ENCODE measurements around the gene PIP5K1A. TPM values are rescaled to one million over a fixed set of nuclear protein-coding genes. Genes with fewer than 3 reads are reported as not detected.
"Not testable (repeated sequence)": the region's sequence is repeated elsewhere in the genome, so short reads cannot be mapped to it uniquely, and the experiment has no call there.

PIP5K1A gene
- total and polyA plus RNA-seq, 5 donors from 2014 or later, result 12.0 to 60.3 (median 15.8) TPM

DNA sequence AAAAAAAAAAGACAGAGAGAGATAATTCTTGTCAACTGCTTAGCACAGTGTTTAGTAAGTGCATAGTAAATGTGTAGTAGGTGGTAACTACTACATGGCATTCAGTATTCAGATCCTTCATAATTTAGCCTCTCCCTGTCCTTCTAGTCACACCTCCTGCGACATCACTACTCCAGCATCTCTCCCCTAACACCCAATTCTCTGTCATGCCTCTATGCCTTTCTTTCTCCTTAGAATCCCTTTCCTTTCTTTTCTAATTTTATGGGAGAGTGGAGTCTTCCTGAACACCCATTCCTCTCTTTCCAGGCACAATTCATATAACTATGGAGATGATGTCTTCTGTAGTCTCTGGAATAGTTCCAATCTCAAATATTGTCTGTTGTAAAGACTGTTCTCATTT, 4.5 kb upstream of the PIP5K1A start:
- H3K4me3 Mint-ChIP-seq, result peak overlapping the region in 1 of 4 donors; percentile 29

DNA sequence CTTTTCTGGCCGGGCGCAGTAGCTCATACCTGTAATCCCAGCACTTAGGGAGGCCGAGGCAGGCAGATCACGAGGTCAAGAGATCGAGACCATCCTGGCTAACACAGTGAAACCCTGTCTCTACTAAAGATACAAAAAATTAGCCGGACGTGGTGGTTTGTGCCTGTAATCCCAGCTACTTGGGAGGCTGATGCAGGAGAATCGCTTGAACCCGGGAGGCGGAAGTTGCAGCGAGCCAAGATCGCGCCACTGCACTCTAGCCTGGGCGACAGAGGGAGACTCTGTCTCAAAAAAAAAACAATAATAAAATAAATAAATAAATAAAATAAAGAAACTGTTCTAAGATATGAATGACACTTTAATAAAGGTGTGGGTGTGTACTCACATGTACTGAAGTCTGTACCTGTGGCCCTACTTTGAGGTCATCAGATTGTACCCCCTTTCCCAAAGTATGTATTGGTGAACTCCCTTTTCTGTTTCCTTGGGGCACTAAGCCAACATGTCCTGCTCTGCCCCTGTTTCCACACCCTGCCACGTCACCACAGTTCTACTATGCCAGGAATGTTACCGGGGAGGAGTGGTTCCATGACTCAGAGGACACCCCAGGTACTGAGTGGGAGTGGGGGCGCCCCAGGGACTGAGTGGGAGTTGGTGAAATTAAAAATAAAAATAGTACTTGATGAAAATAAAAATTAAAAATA, 3.3 kb upstream of the PIP5K1A start:
- not testable (repeated sequence) for H3K4me3 ChIP-seq (ENCODE audit: low read depth, low read length); H3K27me3 ChIP-seq (ENCODE audit: control insufficient read depth, insufficient read depth, low read length); H3K27ac ChIP-seq (ENCODE audit: insufficient read depth, low read length, poor library complexity, severe bottlenecking); H3K9me3 ChIP-seq (ENCODE audit: control insufficient read depth in 2 of 2, low read length in 2 of 2); H3K36me3 ChIP-seq (ENCODE audit: control insufficient read depth, insufficient read depth, low read length); ATAC-seq (ENCODE audit: low read depth in 2 of 2); H3K27ac Mint-ChIP-seq; DNase-seq; H3K9me3 Mint-ChIP-seq
- H3K4me1 Mint-ChIP-seq, result peaks cover 21 to 42% (median 27%) of the 10 kb centered on the region in 4 donors
- H3K27me3 Mint-ChIP-seq, result peaks cover 19% of the 10 kb centered on the region
- H3K36me3 Mint-ChIP-seq, result peaks cover 11% of the 10 kb centered on the region
- H3K4me1 ChIP-seq (ENCODE audit: control insufficient read depth, insufficient read depth, low read length, poor library complexity, severe bottlenecking), result peaks cover 15% of the 10 kb centered on the region
- H3K4me3 Mint-ChIP-seq, result peak overlapping the region in 1 of 4 donors; percentile 29

More for the DNA sequence above, 4.5 kb upstream of the PIP5K1A start:
- Histone ChIP-seq H3K36me3 (ENCODE audit: control insufficient read depth, insufficient read depth, low read length) (no peaks in the 10 kb centered on the region), H3K27ac (ENCODE audit: insufficient read depth, low read length, poor library complexity, severe bottlenecking) (no peak overlapping the region), H3K4me3 (ENCODE audit: low read depth, low read length) (no peak overlapping the region), H3K27me3 (ENCODE audit: control insufficient read depth, insufficient read depth, low read length) (no peaks in the 10 kb centered on the region), H3K9me3 (ENCODE audit: control insufficient read depth in 2 of 2, low read length in 2 of 2) (no peaks in the 10 kb centered on the region), H3K4me1 (ENCODE audit: control insufficient read depth, insufficient read depth, low read length, poor library complexity, severe bottlenecking) (peaks cover 14% of the 10 kb centered on the region)
- Mint-ChIP-seq H3K9me3 (no peaks in the 10 kb centered on the region), H3K27ac (no peak overlapping the region), H3K4me1 (peaks cover 12 to 42% (median 23%) of the 10 kb centered on the region in 4 donors), H3K27me3 (peaks cover 23% of the 10 kb centered on the region), H3K36me3 (peaks cover 6% of the 10 kb centered on the region)
- DNase-seq (no peak), ATAC-seq (ENCODE audit: low read depth in 2 of 2) (no peak)

DNA sequence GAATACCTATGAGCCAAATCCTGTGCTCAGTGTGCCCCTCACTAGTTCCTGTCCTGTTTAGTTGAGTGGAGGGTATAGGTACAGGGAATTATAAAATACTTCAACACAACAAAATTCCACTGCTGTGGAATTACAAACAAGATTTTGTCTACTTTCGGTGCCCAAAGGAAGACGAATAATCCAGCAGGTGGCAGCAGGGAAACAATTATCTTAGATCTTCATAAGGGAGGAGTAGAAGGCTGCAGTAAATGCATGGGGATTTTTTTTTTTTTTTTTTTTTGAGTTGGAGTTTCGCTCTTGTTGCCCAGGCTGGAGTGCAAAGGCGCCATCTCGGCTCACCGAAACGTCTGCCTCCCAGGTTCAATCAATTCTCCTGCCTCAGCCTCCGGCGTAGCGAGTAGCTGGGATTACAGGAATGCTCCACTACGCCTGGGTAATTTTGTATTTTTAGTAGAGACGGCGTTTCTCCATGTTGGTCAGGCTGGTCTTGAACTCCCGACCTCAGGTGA, 2.0 kb upstream of the PIP5K1A start:
- H3K27me3 ChIP-seq (ENCODE audit: control insufficient read depth, insufficient read depth, low read length), result no peaks in the 10 kb centered on the region
- H3K36me3 ChIP-seq (ENCODE audit: control insufficient read depth, insufficient read depth, low read length), result no peaks in the 10 kb centered on the region
- no peak overlapping the region for H3K4me3 ChIP-seq (ENCODE audit: low read depth, low read length)
- no peaks in the 10 kb centered on the region for H3K9me3 Mint-ChIP-seq
- no peak overlapping the region for H3K27ac ChIP-seq (ENCODE audit: insufficient read depth, low read length, poor library complexity, severe bottlenecking)
- peak; percentile 38 to 73 (median 50) for DNase-seq
- H3K4me3 Mint-ChIP-seq, result peak overlapping the region in 2 of 4 donors; percentile 78 to 80
- peaks cover 27% of the 10 kb centered on the region for H3K4me1 ChIP-seq (ENCODE audit: control insufficient read depth, insufficient read depth, low read length, poor library complexity, severe bottlenecking)
- peaks cover 18% of the 10 kb centered on the region for H3K27me3 Mint-ChIP-seq
- no peak for ATAC-seq (ENCODE audit: low read depth in 2 of 2)
- H3K27ac Mint-ChIP-seq, result no peak overlapping the region
- H3K4me1 Mint-ChIP-seq, result peaks cover 21 to 41% (median 26%) of the 10 kb centered on the region in 4 donors
- no peaks in the 10 kb centered on the region for H3K9me3 ChIP-seq (ENCODE audit: control insufficient read depth in 2 of 2, low read length in 2 of 2)
- peaks cover 12% of the 10 kb centered on the region for H3K36me3 Mint-ChIP-seq

DNA sequence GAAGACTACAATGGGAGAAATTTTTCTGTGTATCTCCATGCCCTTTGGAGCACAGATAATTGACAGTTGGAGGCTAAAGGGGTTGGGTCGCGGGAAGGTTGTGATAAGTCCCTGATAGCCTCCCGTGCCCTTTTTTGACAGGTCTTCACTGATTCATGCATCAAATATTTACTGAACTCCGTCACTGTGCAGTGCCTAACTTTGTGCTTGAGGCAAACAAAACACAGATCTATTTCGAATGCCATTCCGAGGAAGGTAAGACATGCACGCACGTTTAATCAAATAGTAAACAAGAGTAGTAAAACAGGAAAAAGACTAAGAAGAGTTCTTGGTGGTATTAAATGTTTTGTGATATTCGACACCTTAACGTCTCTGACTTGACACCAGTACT, 494 bp upstream of the PIP5K1A start:
- no peak for DNase-seq
- H3K27ac ChIP-seq (ENCODE audit: insufficient read depth, low read length, poor library complexity, severe bottlenecking), result peak overlapping the region; percentile 84
- H3K36me3 Mint-ChIP-seq, result peaks cover 16% of the 10 kb centered on the region

DNA sequence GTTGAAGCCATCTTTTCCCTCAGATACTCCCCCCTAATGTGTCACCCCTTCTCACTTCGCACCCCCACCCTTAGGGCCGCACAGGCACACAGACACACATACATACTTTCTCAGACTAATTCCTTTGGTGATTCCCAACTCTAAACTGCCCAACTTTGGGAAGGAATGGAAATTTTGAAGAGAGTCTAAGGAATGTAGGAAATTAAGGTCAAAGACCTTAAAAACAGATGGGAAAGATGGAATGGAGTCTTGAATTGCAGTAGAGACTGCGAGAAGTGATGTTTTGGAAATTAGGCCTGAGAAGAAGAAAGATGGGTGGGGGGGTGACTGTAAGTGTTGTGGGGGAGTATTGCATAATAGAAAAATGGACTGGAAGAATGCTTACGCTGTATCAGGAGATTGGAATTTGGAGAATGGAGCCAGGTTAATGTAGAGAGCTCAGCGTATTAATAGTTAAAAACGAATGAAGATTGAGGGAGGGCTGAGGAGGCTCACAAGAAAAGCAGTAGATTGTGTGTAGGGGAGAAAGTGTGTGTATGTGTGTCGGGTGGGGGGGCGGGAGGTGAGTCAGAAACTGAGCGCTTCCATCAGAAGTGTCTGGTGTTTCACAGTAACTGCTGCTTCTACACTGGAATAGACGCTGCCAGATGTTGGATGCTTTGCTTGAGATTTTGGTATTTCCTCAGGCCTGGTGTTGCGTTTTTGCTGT, 1.7 kb downstream of the PIP5K1A start:
- DNase-seq (peak in 1 of 3 donors; percentile 41), ATAC-seq (ENCODE audit: low read depth in 2 of 2) (no peak)
- Mint-ChIP-seq H3K27me3 (peaks cover 14% of the 10 kb centered on the region), H3K9me3 (no peaks in the 10 kb centered on the region), H3K36me3 (peaks cover 16% of the 10 kb centered on the region), H3K27ac (peak overlapping the region; percentile 76 to 99 (median 97)), H3K4me1 (peaks cover 28 to 65% (median 40%) of the 10 kb centered on the region in 4 donors), H3K4me3 (peak overlapping the region; percentile 95 to 99 (median 98))
- Histone ChIP-seq H3K4me3 (ENCODE audit: low read depth, low read length) (peak overlapping the region; percentile 95), H3K36me3 (ENCODE audit: control insufficient read depth, insufficient read depth, low read length) (peaks cover 5% of the 10 kb centered on the region), H3K27ac (ENCODE audit: insufficient read depth, low read length, poor library complexity, severe bottlenecking) (no peak overlapping the region), H3K4me1 (ENCODE audit: control insufficient read depth, insufficient read depth, low read length, poor library complexity, severe bottlenecking) (peaks cover 32% of the 10 kb centered on the region), H3K9me3 (ENCODE audit: control insufficient read depth in 2 of 2, low read length in 2 of 2) (no peaks in the 10 kb centered on the region), H3K27me3 (ENCODE audit: control insufficient read depth, insufficient read depth, low read length) (no peaks in the 10 kb centered on the region)

More for the DNA sequence above, 494 bp upstream of the PIP5K1A start:
- no peaks in the 10 kb centered on the region for H3K27me3 ChIP-seq (ENCODE audit: control insufficient read depth, insufficient read depth, low read length)
- Mint-ChIP-seq H3K27ac (peak overlapping the region; percentile 97 to 99 (median 99)), H3K9me3 (no peaks in the 10 kb centered on the region), H3K27me3 (peaks cover 18% of the 10 kb centered on the region), H3K4me1 (peaks cover 21 to 53% (median 31%) of the 10 kb centered on the region in 4 donors), H3K4me3 (peak overlapping the region; percentile 95 to 99 (median 98))
- ATAC-seq (ENCODE audit: low read depth in 2 of 2), result no peak
- H3K4me3 ChIP-seq (ENCODE audit: low read depth, low read length), result peak overlapping the region; percentile 95
- H3K36me3 ChIP-seq (ENCODE audit: control insufficient read depth, insufficient read depth, low read length), result peaks cover 2% of the 10 kb centered on the region
- H3K9me3 ChIP-seq (ENCODE audit: control insufficient read depth in 2 of 2, low read length in 2 of 2), result no peaks in the 10 kb centered on the region
- peaks cover 32% of the 10 kb centered on the region for H3K4me1 ChIP-seq (ENCODE audit: control insufficient read depth, insufficient read depth, low read length, poor library complexity, severe bottlenecking)

DNA sequence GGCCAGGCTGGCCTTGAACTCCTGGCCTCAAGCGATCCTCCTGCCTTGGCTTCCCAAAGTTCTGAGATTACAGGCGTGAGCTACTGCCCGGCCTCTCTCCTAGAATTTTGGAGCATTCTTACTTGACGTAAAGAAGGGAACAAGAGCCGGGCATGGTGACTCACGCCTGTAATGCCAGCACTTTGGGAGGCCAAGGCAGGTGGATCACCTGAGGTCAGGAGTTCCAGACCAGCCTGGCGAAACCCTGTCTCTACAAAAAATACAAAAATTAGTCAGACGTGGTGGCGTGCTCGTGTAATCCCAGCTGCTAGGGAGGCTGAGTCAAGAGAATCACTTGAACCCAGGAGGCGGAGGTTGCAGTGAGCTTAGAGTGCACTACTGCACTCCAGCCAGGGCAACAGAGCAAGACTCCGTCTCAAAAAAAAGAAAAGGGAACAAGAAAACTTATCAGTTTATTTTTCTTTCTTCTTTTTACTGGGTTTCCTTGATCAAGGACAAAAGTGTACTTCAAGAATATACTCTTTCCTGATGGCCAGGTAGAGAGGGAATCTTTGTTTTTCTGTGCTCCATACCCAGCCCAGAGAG, 7.1 kb downstream of the PIP5K1A start:
- not testable (repeated sequence) for H3K27me3 ChIP-seq (ENCODE audit: control insufficient read depth, insufficient read depth, low read length); H3K4me3 ChIP-seq (ENCODE audit: low read depth, low read length); H3K27me3 Mint-ChIP-seq; H3K27ac Mint-ChIP-seq; H3K4me3 Mint-ChIP-seq; H3K9me3 Mint-ChIP-seq; H3K9me3 ChIP-seq (ENCODE audit: control insufficient read depth in 2 of 2, low read length in 2 of 2); H3K27ac ChIP-seq (ENCODE audit: insufficient read depth, low read length, poor library complexity, severe bottlenecking); ATAC-seq (ENCODE audit: low read depth in 2 of 2); DNase-seq
- Mint-ChIP-seq H3K4me1 (peaks cover 15 to 45% (median 20%) of the 10 kb centered on the region in 4 donors), H3K36me3 (peaks cover 14% of the 10 kb centered on the region)
- peaks cover 12% of the 10 kb centered on the region for H3K4me1 ChIP-seq (ENCODE audit: control insufficient read depth, insufficient read depth, low read length, poor library complexity, severe bottlenecking)
- peaks cover 25% of the 10 kb centered on the region for H3K36me3 ChIP-seq (ENCODE audit: control insufficient read depth, insufficient read depth, low read length)

DNA sequence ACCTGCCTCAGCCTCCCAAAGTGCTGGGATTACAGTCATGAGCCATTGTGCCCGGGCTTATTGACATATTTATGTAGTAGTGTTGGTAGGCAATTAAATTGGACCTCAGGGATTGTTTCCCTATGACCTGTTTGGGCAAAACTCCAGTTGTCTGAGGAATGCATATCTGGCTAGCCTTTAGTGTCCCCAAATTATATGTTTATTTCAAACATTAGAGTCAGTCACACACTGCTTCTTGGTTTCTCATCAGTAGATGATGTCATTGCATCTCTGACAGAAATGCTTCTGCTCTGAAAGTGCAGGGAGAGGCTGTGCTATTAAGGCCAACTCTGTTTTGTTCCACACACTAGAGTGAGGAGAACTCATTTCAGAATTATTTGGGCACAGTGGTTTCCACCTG, 12.5 kb downstream of the PIP5K1A start:
- DNase-seq (no peak), ATAC-seq (ENCODE audit: low read depth in 2 of 2) (no peak)
- Histone ChIP-seq H3K4me3 (ENCODE audit: low read depth, low read length) (no peak overlapping the region), H3K27ac (ENCODE audit: insufficient read depth, low read length, poor library complexity, severe bottlenecking) (no peak overlapping the region), H3K36me3 (ENCODE audit: control insufficient read depth, insufficient read depth, low read length) (peaks cover 23% of the 10 kb centered on the region), H3K9me3 (ENCODE audit: control insufficient read depth in 2 of 2, low read length in 2 of 2) (no peaks in the 10 kb centered on the region), H3K4me1 (ENCODE audit: control insufficient read depth, insufficient read depth, low read length, poor library complexity, severe bottlenecking) (peaks cover 5% of the 10 kb centered on the region), H3K27me3 (ENCODE audit: control insufficient read depth, insufficient read depth, low read length) (no peaks in the 10 kb centered on the region)
- H3K27me3 Mint-ChIP-seq, result no peaks in the 10 kb centered on the region
- peaks cover 17 to 36% (median 21%) of the 10 kb centered on the region in 4 donors for H3K4me1 Mint-ChIP-seq
- peaks cover 15% of the 10 kb centered on the region for H3K36me3 Mint-ChIP-seq
- H3K4me3 Mint-ChIP-seq, result no peak overlapping the region
- peak overlapping the region in 1 of 3 donors; percentile 90 for H3K27ac Mint-ChIP-seq
- no peaks in the 10 kb centered on the region for H3K9me3 Mint-ChIP-seq

All from CD4-positive, CD25-positive, alpha-beta regulatory T cell (primary cell).